Measurements from ENCODE around the gene VTN. TPM values are rescaled to one million over a fixed set of nuclear protein-coding genes. Genes with fewer than 3 reads are reported as not detected.

Gene VTN
- total and polyA plus RNA-seq, 2 donors (not counting 1 experiment from before 2014, with no cell fraction given), result 0.17 to 3.5 TPM

DNA sequence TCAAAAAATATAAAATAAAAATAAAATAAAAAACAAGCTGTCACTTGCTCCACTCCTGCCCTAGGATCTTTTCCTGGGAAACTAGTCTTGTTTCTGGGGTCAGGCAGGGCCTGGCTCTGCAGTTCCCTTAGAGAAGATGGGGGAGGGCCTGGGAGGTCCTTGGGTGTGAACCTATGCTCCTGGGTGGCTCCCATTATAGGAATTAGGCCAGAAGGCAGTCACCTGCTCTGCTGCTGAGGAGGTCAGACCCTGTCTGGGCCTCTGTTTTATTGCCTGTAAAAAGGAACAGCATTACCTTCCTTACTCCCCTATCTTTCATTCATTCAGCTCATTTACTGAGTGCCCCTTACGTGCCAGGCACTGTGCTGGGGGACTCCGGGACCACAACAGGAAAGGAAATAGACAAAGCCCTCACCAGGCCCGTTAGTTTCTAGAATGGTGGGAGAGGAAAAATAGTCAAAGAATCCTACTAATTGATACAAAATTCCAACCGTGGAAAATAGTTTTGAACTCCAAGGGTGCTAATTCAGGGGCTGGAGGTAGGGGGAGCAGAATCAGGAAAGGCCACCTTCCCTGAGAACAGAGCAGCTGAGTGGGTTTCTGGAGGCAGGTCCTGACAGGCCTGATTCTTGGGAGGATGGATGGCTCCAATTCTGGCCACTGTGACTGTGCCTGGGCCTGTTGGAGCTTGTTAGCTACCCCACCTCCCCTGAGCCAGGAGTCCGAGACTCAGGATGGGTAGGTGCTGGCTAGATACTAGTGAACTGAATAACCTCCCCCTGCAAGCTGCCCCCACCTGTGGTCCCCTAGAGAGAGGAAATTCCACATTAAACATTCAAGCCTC lies 37.2 kb upstream of the VTN start:
- Histone ChIP-seq H2AFZ (ENCODE audit: low read length) (no peak overlapping the region), H3K27me3 (ENCODE audit: control insufficient read depth, insufficient read depth, low read length) (peaks cover 2% of the 10 kb centered on the region), H3K36me3 (ENCODE audit: control insufficient read depth, insufficient read depth, low read length) (no peaks in the 10 kb centered on the region), H3K9ac (ENCODE audit: insufficient read depth, low read length) (no peak overlapping the region), H3K79me2 (ENCODE audit: control insufficient read depth, insufficient read depth, low read length) (no peaks in the 10 kb centered on the region), H3K9me3 (ENCODE audit: control insufficient read depth, insufficient read depth, low read depth, low read length) (no peaks in the 10 kb centered on the region), H3K4me1 (ENCODE audit: control insufficient read depth, extremely low read depth, insufficient read depth, low read length) (peaks cover 2% of the 10 kb centered on the region), H3K4me3 (replicated peaks in 1 of 4; ENCODE audit: control extremely low read depth in 1 of 4, insufficient read depth in 1 of 4, low read depth in 3 of 4, low read length in 4 of 4) (no peak overlapping the region), H4K20me1 (ENCODE audit: control insufficient read depth, extremely low read depth, insufficient read depth, low read length) (no peaks in the 10 kb centered on the region), H3K27ac (ENCODE audit: insufficient read depth, low read length) (no peak overlapping the region), H3K4me2 (ENCODE audit: extremely low read depth, insufficient read depth, low read length) (no peak overlapping the region)
- DNase-seq (ENCODE audit: low read depth in 2 of 2), result no peak
- no peak for TF ChIP-seq EZH2 (IDR thresholded peaks at IDR 0.05; ENCODE audit: low read length, missing control alignments)

DNA sequence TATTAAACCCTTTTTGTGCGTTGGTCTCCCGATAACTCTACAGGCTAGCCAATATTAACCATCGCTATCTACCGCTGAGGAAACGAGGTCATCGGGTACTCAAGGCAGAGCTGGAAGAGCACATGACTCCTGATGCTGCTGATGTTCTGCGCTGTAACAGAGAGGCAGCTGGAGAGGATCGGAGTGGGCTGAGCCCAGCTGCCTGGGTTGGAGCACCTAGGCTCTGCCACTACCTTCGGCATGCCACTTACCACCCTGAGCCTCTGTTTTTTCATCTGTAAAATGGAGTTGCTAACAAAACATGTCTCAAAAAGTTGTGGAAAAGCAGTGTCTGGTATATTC lies 36.3 kb upstream of the VTN start:
- no peaks in the 10 kb centered on the region for H3K36me3 ChIP-seq (ENCODE audit: control insufficient read depth, insufficient read depth, low read length)
- no peaks in the 10 kb centered on the region for H3K27me3 ChIP-seq (ENCODE audit: control insufficient read depth, insufficient read depth, low read length)
- peak overlapping the region; percentile 51 for H2AFZ ChIP-seq (ENCODE audit: low read length)
- peaks cover 2% of the 10 kb centered on the region for H3K4me1 ChIP-seq (ENCODE audit: control insufficient read depth, extremely low read depth, insufficient read depth, low read length)
- H3K4me3 ChIP-seq (replicated peaks in 1 of 4; ENCODE audit: control extremely low read depth in 1 of 4, insufficient read depth in 1 of 4, low read depth in 3 of 4, low read length in 4 of 4), result peak overlapping the region in 2 of 4 experiments; percentile 59 to 70
- DNase-seq (ENCODE audit: low read depth in 2 of 2), result no peak
- H4K20me1 ChIP-seq (ENCODE audit: control insufficient read depth, extremely low read depth, insufficient read depth, low read length), result no peaks in the 10 kb centered on the region
- no peaks in the 10 kb centered on the region for H3K9me3 ChIP-seq (ENCODE audit: control insufficient read depth, insufficient read depth, low read depth, low read length)
- H3K79me2 ChIP-seq (ENCODE audit: control insufficient read depth, insufficient read depth, low read length), result no peaks in the 10 kb centered on the region
- TF ChIP-seq, protein P1, sequence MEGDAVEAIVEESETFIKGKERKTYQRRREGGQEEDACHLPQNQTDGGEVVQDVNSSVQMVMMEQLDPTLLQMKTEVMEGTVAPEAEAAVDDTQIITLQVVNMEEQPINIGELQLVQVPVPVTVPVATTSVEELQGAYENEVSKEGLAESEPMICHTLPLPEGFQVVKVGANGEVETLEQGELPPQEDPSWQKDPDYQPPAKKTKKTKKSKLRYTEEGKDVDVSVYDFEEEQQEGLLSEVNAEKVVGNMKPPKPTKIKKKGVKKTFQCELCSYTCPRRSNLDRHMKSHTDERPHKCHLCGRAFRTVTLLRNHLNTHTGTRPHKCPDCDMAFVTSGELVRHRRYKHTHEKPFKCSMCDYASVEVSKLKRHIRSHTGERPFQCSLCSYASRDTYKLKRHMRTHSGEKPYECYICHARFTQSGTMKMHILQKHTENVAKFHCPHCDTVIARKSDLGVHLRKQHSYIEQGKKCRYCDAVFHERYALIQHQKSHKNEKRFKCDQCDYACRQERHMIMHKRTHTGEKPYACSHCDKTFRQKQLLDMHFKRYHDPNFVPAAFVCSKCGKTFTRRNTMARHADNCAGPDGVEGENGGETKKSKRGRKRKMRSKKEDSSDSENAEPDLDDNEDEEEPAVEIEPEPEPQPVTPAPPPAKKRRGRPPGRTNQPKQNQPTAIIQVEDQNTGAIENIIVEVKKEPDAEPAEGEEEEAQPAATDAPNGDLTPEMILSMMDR (conservative IDR thresholded peaks at IDR 0.05 in 1 of 2, IDR thresholded peaks at IDR 0.05 in 1 of 2; ENCODE audit: low read depth in 1 of 2, low read length in 2 of 2), result no peak
- TF ChIP-seq EZH2 (IDR thresholded peaks at IDR 0.05; ENCODE audit: low read length, missing control alignments), result no peak
- H3K9ac ChIP-seq (ENCODE audit: insufficient read depth, low read length), result no peak overlapping the region
- peak overlapping the region; percentile 49 for H3K4me2 ChIP-seq (ENCODE audit: extremely low read depth, insufficient read depth, low read length)
- H3K27ac ChIP-seq (ENCODE audit: insufficient read depth, low read length), result no peak overlapping the region

DNA sequence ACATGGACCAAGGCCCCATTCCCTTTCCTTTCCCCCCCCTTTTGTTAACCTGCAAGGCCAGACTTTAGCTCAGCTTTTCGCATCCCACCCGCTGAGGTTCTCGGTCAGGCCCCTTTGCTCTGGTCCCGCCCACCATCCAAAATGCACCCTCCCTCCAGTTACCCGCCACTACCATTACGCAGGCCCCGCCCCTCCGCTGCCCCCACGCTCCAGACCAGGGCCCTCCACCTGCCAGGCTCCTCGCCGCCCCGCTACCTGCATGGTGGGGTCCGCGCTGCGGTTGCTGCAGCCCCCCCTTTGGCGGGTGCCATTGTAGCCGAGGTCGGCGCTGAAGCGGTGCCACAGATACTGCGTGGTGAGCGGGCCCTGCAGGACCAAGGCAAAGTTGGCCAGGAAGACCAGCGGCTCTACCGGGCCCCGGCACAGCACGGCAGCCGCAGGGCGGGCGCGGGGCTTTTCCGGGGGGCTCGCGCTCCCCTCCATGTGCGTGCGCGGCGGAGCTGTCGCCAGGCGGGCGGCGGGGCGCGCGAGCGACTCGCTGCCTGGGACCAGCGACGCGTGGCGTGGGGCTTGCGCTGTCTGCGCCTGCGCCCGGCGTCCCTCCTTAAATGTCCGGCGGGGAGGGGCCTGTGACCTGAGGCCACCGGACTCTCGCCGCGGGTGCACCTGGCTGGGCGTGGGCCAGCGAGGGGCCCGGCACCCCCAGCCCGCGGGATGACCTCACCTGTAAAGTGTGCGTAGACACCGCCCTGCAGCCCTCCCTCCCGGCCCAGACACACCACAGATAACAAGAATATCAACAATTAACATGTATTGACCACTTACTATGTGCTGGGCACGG lies 35.7 kb upstream of the VTN start, which contains the start of gene SLC46A1:
Gene SLC46A1 (minus strand): TSS at position 581 of the 841 bp plus-strand sequence. CDS start 98 bp downstream, at position 483.
- Histone ChIP-seq H3K36me3 (ENCODE audit: control insufficient read depth, insufficient read depth, low read length) (no peaks in the 10 kb centered on the region), H3K27ac (ENCODE audit: insufficient read depth, low read length) (no peak within 1 kb of the TSS), H3K9me3 (ENCODE audit: control insufficient read depth, insufficient read depth, low read depth, low read length) (no peaks in the 10 kb centered on the region), H4K20me1 (ENCODE audit: control insufficient read depth, extremely low read depth, insufficient read depth, low read length) (no peaks in the 10 kb centered on the region), H3K4me2 (ENCODE audit: extremely low read depth, insufficient read depth, low read length) (peak within 1 kb of the TSS; percentile 49), H3K27me3 (ENCODE audit: control insufficient read depth, insufficient read depth, low read length) (no peaks in the 10 kb centered on the region), H3K79me2 (ENCODE audit: control insufficient read depth, insufficient read depth, low read length) (no peaks in the 10 kb centered on the region), H3K4me1 (ENCODE audit: control insufficient read depth, extremely low read depth, insufficient read depth, low read length) (peaks cover 2% of the 10 kb centered on the region), H3K4me3 (replicated peaks in 1 of 4; ENCODE audit: control extremely low read depth in 1 of 4, insufficient read depth in 1 of 4, low read depth in 3 of 4, low read length in 4 of 4) (peak within 1 kb of the TSS; percentile 37 to 70 (median 48)), H3K9ac (ENCODE audit: insufficient read depth, low read length) (peak within 1 kb of the TSS; percentile 43), H2AFZ (ENCODE audit: low read length) (peak within 1 kb of the TSS; percentile 60)
- DNase-seq (ENCODE audit: low read depth in 2 of 2), result peak in 1 of 2 donors; percentile 38
- no peak for TF ChIP-seq EZH2 (IDR thresholded peaks at IDR 0.05; ENCODE audit: low read length, missing control alignments)
- TF ChIP-seq, protein P1 (conservative IDR thresholded peaks at IDR 0.05 in 1 of 2, IDR thresholded peaks at IDR 0.05 in 1 of 2; ENCODE audit: low read depth in 1 of 2, low read length in 2 of 2), result no peak

Measured in fibroblast of lung (primary cell).